Measurements from ENCODE around the gene SCUBE1.

The SCUBE1 gene

DNA sequence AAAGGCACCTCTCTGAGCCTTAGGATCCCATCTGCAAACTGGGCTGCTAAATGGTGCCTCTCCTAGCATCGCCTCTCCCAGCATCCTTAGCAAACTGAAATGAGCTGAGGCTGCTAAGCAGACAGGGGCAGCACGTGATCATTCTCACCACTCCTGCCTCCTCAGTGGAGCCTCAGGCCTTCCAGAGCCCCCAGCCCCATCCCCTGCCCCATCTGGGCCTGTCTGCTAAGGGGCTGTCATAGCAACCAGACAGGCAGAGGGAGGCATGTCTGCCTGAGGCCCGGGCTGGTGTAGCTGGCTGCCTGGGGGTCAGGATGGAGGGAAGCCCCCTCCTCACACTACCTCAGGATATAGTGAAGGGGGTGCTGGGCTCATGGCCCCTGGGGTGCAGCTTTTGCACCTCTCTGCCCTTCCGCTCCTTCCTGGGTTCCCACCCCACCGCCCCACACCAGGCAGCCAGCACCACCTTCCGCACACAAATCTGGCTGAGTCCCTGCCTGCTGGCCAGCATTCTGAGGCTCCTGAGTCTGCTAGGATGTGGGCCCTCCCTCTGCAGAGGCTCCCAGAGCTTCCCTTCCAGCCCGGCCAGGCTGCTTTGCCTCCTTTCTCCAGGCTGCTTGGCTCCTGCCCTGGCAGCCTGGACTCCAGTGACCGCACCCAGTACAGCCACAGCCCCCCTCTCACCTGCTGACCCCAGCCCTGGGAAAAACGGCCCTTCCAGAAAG lies 108.7 kb downstream of the SCUBE1 start:
- no peak for DNase-seq

DNA sequence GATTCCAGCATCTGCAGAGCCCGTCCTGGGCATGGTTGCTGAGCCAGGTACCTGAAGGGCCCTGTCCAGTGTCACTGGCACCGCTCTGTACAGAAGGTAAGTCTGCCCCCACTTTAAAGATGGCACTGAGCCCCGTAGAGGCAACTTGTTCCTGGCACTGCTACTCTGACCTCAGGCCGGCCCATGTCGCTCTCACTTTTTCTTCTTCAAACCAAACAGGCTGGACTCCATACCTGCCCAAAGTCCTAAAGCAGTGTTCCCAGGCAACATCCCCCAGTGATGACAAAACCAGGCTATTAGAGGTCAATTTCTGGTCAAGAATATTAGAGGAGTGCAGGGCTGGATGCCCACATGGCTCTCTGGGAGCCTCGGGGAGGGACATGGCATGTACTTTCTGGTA lies 109.6 kb downstream of the SCUBE1 start:
- no peak for DNase-seq

DNA sequence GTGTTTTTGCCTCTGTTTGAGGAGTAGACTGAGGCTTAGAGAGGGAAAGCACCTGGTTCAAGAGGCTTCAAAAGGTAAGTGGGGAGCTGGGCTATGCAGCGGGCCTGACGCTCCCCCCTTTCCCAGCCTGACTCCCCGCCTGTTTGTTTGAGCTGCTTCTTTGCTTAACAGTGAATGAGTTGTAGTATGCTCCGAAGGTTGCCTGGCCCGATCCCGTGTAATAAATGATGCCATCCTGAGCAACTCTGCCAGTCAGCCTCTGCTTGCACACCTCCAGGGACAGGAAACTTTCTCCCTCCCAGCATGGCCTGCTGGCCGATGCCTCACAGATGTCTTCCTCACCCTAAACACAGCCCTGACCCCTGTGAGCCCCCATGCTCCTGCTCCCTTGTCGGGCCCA lies 110.7 kb downstream of the SCUBE1 start:
- DNase-seq = no peak

DNA sequence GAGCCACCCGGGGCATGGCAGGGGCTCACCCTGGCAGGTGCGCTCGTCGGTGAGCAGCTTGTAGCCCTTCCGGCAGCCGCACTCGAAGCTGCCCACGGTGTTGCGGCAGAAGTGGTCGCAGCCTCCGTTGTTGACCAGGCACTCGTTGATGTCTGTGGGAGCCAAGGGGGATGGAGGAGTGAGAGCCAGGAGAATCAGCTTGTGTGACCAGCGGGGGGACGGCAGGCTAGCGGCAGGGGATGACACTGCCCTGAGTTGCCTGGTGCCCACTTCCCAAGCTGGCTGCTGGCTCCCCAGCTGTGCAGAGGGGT lies 111.5 kb downstream of the SCUBE1 start:
- no peak for DNase-seq

DNA sequence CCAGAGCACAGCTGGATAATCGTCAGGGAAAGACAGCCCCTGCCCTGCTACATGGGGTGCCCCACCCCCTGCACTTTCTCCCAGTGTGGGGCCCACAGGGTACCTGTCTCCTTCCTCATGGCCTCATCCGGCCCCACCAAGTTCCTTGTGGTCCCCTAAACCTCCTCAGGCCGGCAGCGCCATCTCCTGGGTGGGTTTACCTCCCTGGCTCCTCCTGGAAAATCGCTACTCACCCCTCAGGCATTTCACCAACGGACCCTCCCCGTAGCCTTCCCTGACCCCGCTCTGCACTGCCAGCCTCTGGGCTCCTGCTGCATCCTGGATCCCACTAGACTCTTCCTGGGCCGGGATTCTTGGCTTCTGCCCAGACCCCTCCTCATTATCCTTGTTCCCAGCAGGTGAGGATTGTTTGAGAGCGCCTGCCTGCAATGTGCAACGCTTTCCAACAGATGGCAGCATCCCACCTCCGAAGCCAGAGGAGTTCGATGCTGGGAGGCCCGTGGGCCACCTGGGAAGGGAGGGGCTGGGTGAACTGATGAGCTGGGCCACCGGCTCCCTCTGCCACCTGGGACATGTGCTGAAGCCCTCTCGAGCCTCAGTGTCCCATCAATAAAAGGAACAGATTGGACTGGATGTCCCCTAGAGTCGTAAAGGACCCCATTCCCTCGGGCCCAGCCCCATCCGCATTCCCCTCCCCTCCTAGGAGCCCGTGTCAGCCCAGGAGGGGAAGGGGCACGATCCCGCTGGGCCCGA lies 112.0 kb downstream of the SCUBE1 start:
- DNase-seq = peak; percentile 68

DNA sequence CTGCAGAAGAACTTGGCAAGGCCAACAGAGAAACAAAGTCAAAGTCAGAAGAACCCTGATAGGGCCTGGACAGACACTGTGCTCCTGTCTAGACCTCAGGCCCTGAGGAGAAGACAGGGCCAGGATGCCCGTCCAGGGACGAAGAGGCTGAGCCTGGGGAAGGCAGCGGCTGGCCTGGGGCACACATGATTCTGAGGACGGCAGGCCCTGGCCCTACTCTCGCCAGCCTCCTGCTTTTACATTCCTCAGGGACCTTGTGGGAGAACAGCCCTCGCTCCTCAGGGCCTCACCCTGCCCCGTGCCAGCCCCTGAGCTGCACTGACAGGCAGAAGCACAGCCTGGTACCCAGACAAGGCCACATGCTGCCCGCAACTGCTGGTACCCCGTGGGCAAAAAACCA lies 112.6 kb downstream of the SCUBE1 start:
- DNase-seq = no peak

DNA sequence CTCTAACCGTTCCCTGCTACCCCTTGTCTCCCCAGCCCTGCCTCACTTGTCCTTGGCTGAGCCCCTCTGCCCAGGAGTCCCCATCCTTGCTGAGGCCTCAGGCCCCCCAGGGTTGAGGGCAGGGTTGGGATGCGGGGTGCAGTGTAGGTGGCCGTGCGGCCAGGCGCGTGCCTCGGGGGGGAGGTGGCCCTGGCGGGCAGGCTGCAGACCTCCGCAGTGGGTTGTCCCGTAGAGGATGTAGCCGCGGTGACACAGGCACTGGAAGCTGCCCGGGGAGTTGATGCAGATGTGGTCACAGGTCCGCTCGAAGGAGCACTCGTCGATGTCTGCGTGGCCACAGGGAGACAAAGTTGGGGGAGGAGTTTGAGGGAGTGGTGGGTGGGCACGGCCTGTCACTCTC lies 114.3 kb downstream of the SCUBE1 start:
- DNase-seq = no peak

DNA sequence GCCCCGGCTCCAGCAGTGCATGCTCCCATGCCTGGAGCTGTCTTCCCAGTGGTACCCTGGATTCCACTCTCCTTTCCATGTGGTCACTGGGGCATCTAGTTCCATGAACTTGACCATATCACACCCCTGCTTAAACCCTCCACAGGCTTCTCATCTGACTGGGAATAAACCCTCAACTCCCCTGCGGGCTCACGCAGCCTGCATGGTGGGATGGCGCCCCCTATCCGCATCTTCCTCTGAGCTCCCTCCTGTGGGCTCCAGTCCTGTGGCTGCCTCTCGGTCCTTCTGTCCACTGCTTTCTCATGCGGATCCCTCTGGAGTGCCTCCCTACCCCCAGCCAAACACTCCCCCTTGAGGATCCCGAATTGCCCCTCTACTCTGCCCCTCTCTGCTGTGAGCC lies 114.8 kb downstream of the SCUBE1 start:
- DNase-seq = peak; percentile 20

DNA sequence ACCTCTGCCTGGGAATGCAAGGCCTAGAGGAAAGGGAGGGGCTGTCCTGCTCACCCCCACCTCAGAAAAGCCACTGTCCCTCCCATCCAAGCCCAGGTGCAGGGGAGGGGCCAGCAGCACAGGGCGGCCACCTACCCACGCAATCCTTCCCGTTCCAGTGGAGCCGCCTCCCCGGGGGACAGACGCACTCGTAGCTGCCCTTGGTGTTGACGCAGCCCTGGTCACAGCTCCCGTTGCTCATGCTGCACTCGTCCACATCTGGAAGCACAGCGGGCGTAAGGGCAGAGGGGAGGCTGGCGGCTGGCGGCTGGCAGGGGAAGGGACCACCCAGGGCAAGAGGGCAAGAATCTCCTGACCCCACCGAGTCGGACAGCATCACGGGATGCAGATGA lies 115.9 kb downstream of the SCUBE1 start:
- DNase-seq = no peak

DNA sequence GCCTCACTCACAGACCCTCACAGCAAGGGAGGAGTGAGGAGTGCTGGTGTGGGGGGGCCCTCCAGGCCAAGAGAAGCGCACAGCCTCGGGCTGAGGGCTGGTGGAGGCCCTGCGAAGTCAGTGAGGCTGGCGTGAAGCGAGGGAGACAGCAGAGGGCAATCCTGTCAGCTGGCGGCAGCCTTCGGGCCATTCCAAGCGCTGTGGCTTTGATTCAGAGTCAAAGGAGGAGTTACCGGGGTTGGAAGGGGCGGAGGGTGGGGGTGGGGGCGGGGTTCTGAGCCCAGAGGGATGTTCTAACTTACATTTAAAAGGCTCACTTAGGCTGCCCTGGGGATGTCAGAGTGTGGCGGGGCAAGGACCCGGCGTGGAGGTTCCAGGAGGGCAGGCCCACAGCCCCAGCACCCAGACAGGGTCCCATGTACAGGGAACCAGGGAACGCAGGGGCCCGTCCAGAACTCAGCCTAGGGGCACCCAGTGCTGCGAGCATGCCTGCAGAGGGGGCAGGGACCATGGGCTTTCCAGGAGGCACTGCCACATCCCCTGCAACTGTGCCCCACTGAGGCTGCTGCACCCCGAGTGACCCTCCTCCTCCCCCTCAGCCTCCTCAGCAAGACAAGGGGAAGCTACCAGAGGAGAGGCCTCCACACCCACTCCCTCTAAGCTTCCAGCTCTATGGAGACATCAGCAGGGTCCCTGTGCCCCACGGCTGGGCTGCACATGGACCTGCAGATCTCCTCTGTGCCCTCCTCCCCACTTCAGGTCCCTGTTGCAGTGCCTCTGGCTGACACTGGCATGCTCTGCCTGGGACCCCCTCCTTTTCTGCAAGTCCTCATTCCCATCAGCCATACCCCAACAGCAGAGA lies 116.6 kb downstream of the SCUBE1 start:
- DNase-seq = no peak

DNA sequence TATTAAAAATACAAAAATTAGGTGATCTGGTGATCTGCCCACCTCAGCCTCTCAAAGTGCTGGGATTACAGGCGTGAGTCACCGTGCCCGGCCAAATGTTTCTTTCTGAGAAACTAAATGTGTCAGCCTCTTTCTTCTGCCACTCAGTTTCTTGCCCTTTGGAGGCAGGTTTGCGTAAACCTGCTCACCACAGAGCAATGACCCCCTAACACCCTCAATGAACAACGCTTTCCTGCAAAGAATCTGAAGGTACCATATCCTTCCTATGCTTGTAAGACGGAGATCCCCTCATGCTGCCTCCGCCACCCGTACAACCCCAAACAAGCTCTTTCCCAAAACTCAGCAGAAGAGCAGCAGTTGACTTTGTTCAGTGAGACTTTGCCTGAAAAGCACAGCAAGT lies 117.6 kb downstream of the SCUBE1 start:
- no peak for DNase-seq

DNA sequence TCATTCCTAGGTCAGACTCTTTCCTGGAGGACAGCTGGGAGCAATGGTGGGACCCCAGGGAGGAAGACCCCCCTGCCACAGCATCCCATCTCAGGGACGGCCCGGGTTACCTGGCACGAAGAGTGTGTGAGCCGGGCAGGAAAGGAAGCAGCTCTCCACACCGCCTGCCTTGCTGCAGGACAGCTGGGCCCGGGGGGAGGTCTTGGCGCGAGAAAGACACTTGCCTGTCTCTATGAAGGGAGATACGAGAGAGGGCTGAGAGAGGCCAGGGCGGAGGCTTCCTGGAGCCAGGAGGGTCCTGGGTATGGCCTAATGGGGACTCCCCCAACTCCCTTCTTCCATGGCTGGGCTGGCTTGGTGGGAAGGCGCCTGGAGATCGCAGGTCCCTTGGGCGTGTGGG lies 120.2 kb downstream of the SCUBE1 start:
- no peak for DNase-seq

DNA sequence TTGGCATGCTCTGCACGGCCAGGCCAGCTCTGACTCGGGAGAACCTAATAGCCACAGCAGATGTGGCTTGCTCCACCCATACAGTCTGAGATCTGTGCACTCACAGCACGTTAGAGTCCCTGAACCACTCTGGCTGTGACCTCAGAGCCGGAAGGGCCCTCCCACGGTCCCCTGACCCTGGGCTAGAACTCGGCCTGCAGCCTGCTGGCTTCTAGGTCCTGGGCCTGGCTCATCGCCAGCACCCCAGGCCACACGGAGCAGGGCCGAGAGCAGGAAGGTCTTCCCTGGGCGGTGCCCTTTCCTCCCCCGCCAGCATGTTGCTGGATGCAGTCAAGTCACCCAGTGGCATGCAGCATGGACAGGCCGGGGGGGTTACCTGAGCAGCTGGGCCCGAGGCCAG lies 120.9 kb downstream of the SCUBE1 start:
- no peak for DNase-seq

DNA sequence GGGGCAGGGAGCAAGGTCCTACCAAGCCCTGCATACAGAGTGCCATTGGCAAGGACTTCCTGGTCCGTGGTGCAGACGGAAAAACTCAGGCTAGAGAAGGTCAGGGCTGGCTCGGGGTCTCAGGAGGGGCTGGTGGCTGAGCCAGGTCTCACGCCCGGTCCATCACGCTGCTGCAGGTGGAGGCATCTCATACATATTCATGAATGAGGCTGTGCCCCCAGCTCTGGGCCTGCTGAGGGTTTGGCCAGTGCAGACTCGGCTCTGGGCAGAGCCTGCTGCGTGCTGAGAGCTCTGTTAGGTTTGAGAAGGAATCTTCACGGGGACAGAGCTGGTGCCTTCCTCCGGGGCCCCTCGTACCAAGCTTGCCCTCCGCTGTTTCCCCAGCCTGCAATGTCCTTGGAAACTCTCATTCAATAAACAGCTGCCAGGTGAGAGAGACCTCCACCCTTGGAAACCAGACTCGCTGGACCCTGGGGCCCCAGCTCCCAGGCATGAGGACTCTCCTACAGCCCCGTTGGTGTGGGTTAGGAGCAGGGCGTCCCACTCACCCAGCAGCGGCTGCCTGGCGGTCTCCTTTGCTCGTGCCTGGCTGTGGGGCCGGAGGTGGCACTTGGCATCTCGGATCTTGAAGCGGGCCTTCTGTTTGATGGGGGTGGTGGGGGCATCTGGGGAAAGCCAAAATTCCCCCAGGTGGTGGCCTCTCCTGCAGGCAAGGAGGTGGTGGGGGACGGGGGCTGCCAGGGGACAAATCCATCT lies 122.4 kb downstream of the SCUBE1 start:
- no peak for DNase-seq

DNA sequence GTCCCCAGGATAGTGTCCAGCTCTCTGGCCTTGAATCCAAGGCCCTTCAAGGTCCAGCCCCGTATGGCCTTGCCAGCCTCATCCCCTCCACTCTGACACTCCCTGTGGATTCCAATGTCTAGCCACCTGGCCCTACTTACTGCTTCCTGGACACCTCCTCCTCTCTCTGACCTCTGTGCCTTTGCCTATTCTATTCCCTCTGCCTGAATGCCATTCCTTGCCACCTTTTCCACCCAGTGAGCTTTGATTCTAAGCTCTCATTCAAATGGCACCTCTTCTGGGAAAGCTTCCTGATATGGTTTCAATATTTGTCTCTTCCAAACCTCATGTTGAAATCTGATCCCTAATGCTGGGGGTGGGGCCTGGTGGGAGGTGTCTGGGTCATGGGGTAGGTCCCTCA lies 124.4 kb downstream of the SCUBE1 start:
- DNase-seq = no peak

DNA sequence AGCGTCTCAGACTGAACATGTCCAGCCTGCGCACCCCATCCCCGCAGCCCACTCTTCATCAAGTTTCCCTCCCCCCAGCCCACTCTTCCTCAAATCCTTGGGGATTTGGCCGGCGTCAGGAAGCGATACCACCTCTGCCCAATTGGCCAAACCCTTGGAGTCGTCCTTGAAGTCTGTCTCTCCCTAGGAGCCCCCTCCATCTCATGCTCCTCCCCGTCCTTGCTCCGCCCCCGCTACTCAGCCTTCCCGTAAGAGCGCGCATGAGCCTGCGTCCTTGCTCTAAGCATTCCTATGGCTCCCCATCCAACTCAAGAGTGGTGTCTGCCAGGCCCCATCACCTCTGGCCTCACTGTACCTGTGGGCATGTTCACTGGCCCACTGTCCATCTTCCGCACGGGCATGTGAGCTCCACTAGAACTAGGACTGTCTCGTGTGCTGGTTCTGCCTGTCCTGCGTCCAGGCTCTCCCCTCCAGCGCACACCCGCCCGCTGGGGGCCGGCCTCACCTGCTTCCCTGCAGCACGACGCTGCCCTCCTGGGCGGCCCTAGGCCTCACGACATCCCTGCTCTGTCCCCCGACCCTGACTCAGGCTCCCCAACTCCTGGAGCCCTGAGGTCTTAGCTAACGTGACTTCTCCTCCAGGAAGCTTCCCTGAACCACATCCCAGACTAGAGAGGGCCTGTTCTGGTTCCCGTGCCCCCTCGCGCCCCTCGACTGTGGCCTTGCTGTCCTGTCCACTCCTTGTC lies 125.7 kb downstream of the SCUBE1 start:
- DNase-seq = no peak

DNA sequence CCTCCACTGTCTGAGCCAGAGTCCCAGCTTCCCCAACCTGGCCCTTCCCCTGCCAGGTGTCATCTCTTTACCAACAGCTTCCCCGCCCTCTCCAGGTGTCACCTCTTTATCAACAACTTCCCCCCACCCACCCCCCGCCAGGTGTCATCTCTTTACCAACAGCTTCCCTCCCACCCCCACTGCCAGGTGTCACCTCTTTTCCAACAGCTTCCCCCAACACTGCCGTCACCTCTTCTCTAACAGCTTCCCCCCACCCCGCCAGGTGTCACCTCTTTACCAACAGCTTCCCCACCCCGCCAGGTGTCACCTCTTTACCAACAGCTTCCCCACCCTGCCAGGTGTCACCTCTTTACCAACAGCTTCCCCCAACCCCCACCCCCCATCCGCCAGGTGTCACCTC lies 126.4 kb downstream of the SCUBE1 start:
- DNase-seq = no peak

DNA sequence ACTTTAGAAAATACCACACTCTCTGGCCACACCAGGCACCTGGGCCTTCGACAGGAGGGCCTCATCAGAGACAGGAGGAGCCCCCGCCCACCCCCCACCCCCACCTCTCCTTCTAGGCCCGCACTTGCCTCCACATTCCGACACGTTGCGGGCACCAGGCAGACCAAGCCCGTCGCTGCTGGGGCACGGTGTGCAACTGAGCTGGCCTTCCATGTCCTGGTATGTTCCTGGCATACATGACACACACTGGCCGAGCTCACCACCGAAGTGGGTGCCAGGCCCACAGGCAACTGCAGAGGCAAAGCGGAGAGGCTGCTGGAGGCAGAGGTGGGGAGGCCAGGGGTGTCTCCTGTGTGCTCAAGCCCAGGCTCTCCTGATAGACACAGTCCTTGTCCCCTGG lies 129.2 kb downstream of the SCUBE1 start:
- no peak for DNase-seq

DNA sequence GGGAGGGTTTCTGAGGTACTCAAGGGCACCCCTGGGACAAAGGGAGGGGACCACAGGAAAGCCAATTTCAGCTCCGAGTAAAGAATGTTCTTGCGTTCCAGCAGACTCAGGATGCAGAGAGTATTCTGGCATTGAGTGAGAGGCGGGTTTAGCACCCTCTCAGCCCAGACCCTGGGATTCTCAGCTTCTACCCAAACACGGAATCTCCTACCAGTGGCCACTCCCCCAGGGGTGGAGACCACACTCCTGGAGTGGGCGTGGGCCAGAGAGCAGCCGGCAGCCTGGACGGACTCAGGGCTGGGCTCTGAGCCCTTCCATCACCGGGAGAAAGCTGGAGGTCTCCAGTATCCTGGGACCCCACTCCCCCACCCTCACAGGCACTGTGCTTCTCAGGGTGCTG lies 130.1 kb downstream of the SCUBE1 start:
- DNase-seq = no peak

DNA sequence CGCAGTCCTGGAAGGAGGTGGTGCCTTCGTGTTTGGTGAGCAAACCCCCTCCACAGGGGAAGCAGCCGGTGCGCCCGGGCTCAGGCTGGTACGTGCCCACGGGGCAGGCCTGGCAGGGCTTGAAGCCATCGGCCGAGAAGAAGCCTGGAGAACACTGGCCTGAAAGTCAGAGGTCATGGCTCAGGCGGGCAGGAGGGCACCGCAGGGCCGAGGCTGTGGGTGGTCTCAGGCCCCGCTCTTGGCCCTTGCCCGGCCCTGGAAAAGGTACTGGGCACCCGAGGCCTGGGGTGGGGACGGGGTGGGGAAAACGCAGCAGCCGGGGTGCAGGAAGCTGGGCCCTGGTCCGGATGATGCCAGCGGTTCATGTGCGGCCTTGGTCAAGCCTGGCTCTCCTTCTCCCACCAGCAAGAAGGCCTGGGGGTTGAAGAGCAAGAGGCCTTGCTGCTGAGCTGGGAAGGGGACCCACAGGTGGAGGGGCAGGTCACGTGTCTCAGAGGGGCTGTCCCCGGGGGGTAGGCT lies 130.7 kb downstream of the SCUBE1 start:
- no peak for DNase-seq

DNA sequence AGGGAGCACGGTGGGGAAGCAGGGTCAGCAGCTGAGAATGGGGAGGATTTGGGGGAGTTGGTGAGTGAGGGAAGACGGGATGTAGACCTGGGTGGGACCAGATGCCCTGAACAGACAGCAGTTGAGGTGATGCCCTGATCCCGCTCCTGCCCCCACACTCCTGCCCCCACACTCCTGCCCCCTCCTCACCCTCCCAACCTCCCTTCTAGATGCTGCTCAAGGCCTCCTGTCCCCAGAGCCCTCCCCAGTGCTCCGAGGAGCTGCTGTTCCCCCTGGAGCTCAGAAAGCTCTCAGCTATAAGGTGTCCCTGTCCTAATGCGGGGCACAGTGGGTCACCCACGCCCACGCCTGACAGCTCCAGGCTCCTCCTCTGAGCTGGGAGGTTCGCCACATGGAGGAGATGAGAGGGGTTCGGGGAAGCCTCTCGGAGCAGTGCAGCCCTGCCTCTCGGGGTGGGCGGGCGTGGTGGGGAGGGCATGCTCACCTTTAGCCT lies 131.2 kb downstream of the SCUBE1 start:
- DNase-seq = no peak

All from CD4-positive, alpha-beta T cell treated with Interleukin-17A for 1 hour (primary cell).